ENCODE data around the gene DENND1B. TPM values are rescaled to one million over a fixed set of nuclear protein-coding genes. Genes with fewer than 3 reads are reported as not detected.

The DENND1B gene
- total RNA-seq, 2 experiments from 2014 or later: 22.3 to 23.9 TPM

DNA sequence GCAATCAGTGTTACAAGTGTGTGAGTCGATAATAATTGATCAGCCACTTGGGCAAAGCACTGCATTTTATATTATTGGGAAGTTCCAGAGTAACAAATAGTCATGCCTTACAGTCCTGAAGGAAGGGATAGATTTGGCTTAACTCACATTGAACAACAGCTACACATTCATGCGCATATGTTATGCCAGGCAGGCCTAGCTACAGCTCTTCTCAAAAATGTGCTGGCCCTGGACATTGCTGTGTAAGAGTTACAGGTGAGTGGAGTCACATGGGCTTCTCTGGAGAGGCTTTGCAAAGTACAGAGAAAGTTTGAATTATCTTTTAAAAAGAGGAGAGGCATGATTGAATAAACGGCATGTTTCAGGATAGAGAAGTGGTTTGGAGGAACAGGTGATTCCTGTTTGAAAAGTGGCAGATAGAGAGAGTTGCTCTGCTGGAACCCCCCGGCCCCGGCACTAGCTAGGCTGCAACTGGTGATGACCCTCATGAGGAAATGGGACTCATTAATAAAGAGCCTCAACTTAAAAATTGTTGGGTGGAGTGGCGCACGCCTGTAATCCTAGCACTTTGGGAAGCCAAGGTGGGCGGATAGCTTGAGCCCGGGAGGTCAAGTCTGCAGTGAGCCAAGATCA lies 306.6 kb downstream of the DENND1B start:
- H3K9me3 Mint-ChIP-seq: no peaks in the 10 kb centered on the region
- H3K4me1 Mint-ChIP-seq: peaks cover 5% of the 10 kb centered on the region
- H3K27me3 Mint-ChIP-seq: peaks cover 2% of the 10 kb centered on the region
- CTCF ChIA-PET: no interaction called here
- no peak for DNase-seq
- H3K27ac Mint-ChIP-seq: no peak overlapping the region
- H3K4me3 Mint-ChIP-seq: no peak overlapping the region
- H3K36me3 Mint-ChIP-seq (ENCODE audit: low read depth): no peaks in the 10 kb centered on the region
- POLR2A ChIA-PET: no interaction called here

DNA sequence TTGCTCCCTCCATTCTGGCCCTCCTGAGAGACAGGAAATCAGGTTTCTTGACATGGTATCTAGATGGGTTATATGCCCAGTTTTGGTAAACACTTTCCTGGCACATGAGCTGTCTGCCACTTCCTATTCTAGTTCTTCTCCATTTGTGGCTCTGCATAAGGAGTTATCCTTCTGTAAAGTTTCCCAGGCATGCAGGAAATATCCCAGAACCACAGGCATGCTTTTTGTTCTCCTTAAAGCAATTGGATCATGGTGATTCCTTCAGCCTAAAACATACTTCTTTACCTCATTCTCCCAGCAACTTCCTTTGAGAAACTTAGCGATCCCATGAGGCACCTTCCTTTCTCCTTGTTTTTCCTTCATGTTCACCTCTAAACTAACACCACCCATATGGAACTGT lies 307.4 kb downstream of the DENND1B start:
- ChIA-PET CTCF (no interaction called here), POLR2A (no interaction called here)
- peaks cover 2% of the 10 kb centered on the region for H3K27me3 Mint-ChIP-seq
- DNase-seq: no peak
- H3K36me3 Mint-ChIP-seq (ENCODE audit: low read depth): no peaks in the 10 kb centered on the region
- peaks cover 5% of the 10 kb centered on the region for H3K4me1 Mint-ChIP-seq
- H3K4me3 Mint-ChIP-seq: no peak overlapping the region
- no peaks in the 10 kb centered on the region for H3K9me3 Mint-ChIP-seq
- no peak overlapping the region for H3K27ac Mint-ChIP-seq

DNA sequence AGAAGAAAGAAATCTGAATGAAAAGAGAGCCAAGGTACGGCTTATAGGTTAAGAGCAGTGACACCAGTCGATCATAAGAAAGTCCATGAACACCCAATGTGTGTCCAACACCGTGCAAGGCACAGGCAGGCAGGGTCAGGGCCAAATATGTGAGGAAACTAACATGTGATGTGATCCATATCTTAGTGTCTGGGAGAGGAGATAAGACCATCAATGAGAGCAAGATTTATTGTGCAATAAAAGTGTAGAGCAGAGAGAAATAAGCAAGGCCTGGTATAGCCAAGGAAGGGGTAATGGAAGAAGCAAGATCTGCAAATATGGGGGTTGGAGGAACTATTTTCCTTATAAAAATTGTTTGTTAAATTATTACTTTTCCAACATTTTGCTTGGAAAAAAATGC lies 308.5 kb downstream of the DENND1B start:
- POLR2A ChIA-PET: no interaction called here
- peaks cover 2% of the 10 kb centered on the region for H3K27me3 Mint-ChIP-seq
- CTCF ChIA-PET: no interaction called here

DNA sequence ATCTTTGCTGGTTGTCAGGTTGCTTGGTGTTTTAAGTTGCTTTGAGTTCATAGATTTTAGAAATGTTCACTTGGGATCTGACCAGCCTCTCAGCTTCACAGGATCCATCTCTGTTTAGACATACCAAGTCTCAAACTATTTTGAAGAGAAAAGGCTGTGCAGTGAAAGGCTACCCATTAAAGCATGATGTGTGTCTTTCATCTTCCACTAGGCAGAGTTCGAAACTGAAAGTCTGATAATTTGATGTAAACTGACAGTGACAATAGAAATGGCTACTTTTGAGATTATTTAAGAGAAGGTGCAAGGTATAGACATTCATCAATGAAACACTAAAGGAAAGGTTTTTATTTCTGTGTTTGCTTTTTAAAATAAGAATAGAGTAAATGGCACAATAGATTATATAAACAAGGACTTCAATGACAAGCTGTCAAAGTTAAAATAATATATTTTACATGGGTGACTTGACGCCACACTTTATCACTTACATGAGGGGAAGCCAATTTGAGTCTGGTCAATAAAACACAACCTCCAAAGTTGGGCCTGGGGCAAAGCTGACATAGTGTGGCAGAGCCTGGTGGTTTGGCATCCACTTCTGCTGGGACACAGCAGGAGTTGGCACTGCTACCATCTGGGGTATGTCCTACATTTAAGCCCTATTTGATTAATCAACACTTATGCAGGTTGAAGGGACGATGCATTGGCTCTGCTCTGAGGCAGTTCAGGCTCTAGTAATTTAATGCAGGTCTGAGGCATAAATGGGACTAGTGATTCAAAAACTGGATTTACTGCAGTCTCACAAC lies 309.6 kb downstream of the DENND1B start:
- DNase-seq: no peak
- peaks cover 2% of the 10 kb centered on the region for H3K27me3 Mint-ChIP-seq
- ChIA-PET POLR2A (no interaction called here), CTCF (no interaction called here)
- H3K27ac Mint-ChIP-seq: no peak overlapping the region
- no peaks in the 10 kb centered on the region for H3K36me3 Mint-ChIP-seq (ENCODE audit: low read depth)
- H3K4me3 Mint-ChIP-seq: no peak overlapping the region
- H3K4me1 Mint-ChIP-seq: peaks cover 5% of the 10 kb centered on the region
- no peaks in the 10 kb centered on the region for H3K9me3 Mint-ChIP-seq

More for the DNA sequence above, 308.5 kb downstream of the DENND1B start:
- Mint-ChIP-seq H3K36me3 (ENCODE audit: low read depth) (no peaks in the 10 kb centered on the region), H3K27ac (no peak overlapping the region), H3K9me3 (no peaks in the 10 kb centered on the region), H3K4me3 (no peak overlapping the region), H3K4me1 (peaks cover 5% of the 10 kb centered on the region)
- no peak for DNase-seq

DNA sequence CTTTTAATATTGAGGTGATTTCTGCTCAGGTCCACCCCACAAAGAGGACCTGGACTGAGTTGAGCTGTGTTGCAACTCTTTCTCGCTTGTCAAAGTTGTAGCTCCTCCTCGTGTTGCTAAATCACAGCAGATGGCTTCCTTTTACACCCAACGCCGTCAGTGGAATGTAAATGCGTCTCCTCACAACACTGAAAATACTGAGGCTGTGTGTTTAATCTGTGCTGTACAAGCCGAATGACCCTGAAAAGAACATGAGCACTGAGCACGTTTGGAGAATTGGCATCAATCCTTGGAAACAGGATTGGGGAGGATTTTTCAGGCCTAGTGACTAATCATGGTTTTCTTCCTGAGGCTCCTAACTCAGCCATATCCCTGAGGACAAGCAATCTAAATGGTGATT lies 311.2 kb downstream of the DENND1B start:
- DNase-seq: no peak
- ChIA-PET POLR2A (no interaction called here), CTCF (no interaction called here)
- H3K27ac Mint-ChIP-seq: no peak overlapping the region
- no peaks in the 10 kb centered on the region for H3K9me3 Mint-ChIP-seq
- H3K27me3 Mint-ChIP-seq: no peaks in the 10 kb centered on the region
- H3K36me3 Mint-ChIP-seq (ENCODE audit: low read depth): no peaks in the 10 kb centered on the region
- no peak overlapping the region for H3K4me3 Mint-ChIP-seq
- H3K4me1 Mint-ChIP-seq: no peaks in the 10 kb centered on the region

DNA sequence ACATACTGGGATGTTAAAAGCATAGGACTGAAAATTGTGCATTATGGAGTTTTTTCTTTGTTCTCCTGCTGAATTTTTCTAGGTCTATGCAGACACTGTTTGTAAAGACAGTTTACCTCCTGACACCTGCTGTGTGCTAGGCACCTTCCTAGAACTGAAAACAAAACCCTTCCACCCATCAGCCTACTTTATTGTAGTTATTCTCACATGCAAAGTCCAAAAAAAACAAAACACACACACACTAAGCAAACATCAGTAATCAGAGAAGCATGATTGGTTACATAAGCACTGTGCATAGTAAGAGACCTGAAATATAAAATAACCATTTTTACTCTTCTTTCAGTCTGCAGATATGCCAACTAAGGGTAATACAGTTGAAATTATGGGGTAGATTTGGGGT lies 312.1 kb downstream of the DENND1B start:
- no peak overlapping the region for H3K4me3 Mint-ChIP-seq
- no peak for DNase-seq
- POLR2A ChIA-PET: no interaction called here
- CTCF ChIA-PET: interaction anchor here (1.4 kb wide), 1 partner anchor 9 kb away, joined by 4 read pairs; no protein-coding TSS in a partner anchor
- no peak overlapping the region for H3K27ac Mint-ChIP-seq
- no peaks in the 10 kb centered on the region for H3K36me3 Mint-ChIP-seq (ENCODE audit: low read depth)
- no peaks in the 10 kb centered on the region for H3K9me3 Mint-ChIP-seq
- no peaks in the 10 kb centered on the region for H3K27me3 Mint-ChIP-seq
- no peaks in the 10 kb centered on the region for H3K4me1 Mint-ChIP-seq

DNA sequence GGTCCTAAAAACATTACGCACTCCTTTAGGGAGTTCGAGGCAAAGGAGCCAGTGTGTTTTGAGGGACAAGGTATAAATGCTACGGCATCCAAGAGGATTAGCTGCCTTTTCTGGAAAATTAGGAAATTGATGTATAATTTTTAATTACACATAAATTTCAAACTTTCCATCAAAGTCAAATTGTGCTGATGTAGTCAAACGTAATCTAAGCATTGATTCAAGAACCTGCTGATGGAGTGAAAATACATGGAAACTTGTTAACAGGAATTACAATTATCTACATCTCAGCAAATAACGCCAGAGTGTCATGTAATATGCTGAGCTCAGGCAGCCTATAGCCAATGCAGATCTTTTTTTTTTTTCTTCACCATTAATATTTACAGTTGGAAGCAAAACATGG lies 312.7 kb downstream of the DENND1B start:
- DNase-seq: no peak
- CTCF ChIA-PET: interaction anchor here (1.4 kb wide), 1 partner anchor 8 kb away, joined by 4 read pairs; no protein-coding TSS in a partner anchor
- POLR2A ChIA-PET: interaction anchor here (0.6 kb wide), 1 partner anchor 313 kb away, joined by 5 read pairs; no protein-coding TSS in a partner anchor
- no peaks in the 10 kb centered on the region for H3K4me1 Mint-ChIP-seq
- no peaks in the 10 kb centered on the region for H3K36me3 Mint-ChIP-seq (ENCODE audit: low read depth)
- H3K27me3 Mint-ChIP-seq: peaks cover 2% of the 10 kb centered on the region
- H3K27ac Mint-ChIP-seq: no peak overlapping the region
- H3K4me3 Mint-ChIP-seq: no peak overlapping the region
- H3K9me3 Mint-ChIP-seq: no peaks in the 10 kb centered on the region

Other genes starting within 250 kb of the DENND1B start
- 1 to 10 TPM; 1.2 to 2.0 TPM for gene C1orf53, start 127.2 kb upstream of the DENND1B start, total RNA-seq
- not detected for gene LHX9, start 141.9 kb upstream of the DENND1B start, total RNA-seq

All from activated CD4-positive, alpha-beta T cell treated with anti-CD3 and anti-CD28 coated beads, Interleukin-2, amount 10 ng/mL, durations not matched to agents 7 days and 5 days (primary cell).